Bone marrow (tissue), 2 donors: ENCODE data around the gene ABCA13.

Experiments used
- DNase-seq, 2 donors: peaks; one replicate each; lab custom pipeline; 2025; lab: John Stamatoyannopoulos, UW

The ABCA13 gene

GRCh38 chr7:48242846-48243245 lies 71.6 kb downstream of the ABCA13 start:
- DNase-seq: no peak

GRCh38 chr7:48244864-48245271 lies 73.6 kb downstream of the ABCA13 start:
- DNase-seq: no peak

GRCh38 chr7:48245751-48246472 lies 74.7 kb downstream of the ABCA13 start:
- DNase-seq: no peak

- no peak for DNase-seq
Observed at GRCh38 chr7:48249166-48249565, 77.9 kb downstream of the ABCA13 start.

GRCh38 chr7:48250441-48250951 lies 79.2 kb downstream of the ABCA13 start:
- DNase-seq: no peak

GRCh38 chr7:48251766-48252165 lies 80.5 kb downstream of the ABCA13 start:
- no peak for DNase-seq

GRCh38 chr7:48252995-48253394 lies 81.7 kb downstream of the ABCA13 start:
- no peak for DNase-seq

- DNase-seq: no peak
Observed at GRCh38 chr7:48255046-48255445, 83.8 kb downstream of the ABCA13 start.

- no peak for DNase-seq
Observed at GRCh38 chr7:48259463-48260280, 88.4 kb downstream of the ABCA13 start.

- DNase-seq: no peak
Observed at GRCh38 chr7:48261696-48262095, 90.4 kb downstream of the ABCA13 start.

GRCh38 chr7:48262606-48263310 lies 91.5 kb downstream of the ABCA13 start:
- DNase-seq: no peak

GRCh38 chr7:48263311-48263650 lies 92.0 kb downstream of the ABCA13 start:
- DNase-seq: no peak

GRCh38 chr7:48269066-48269465 lies 97.8 kb downstream of the ABCA13 start:
- DNase-seq: no peak

GRCh38 chr7:48274662-48275061 lies 103.4 kb downstream of the ABCA13 start:
- no peak for DNase-seq

GRCh38 chr7:48279420-48279819 lies 108.2 kb downstream of the ABCA13 start:
- no peak for DNase-seq

- DNase-seq: no peak
Observed at GRCh38 chr7:48280100-48280499, 108.8 kb downstream of the ABCA13 start.

- no peak for DNase-seq
Observed at GRCh38 chr7:48285373-48285772, 114.1 kb downstream of the ABCA13 start.

- DNase-seq: no peak
Observed at GRCh38 chr7:48286836-48287235, 115.6 kb downstream of the ABCA13 start.

- no peak for DNase-seq
Observed at GRCh38 chr7:48289656-48290055, 118.4 kb downstream of the ABCA13 start.

- DNase-seq: no peak
Observed at GRCh38 chr7:48292949-48293348, 121.7 kb downstream of the ABCA13 start.

- DNase-seq: no peak
Observed at GRCh38 chr7:48295296-48295971, 124.2 kb downstream of the ABCA13 start.

GRCh38 chr7:48296966-48297365 lies 125.7 kb downstream of the ABCA13 start:
- DNase-seq: no peak
